HG02981 (cell line): ENCODE measurements around the gene ANO7.

Experiments used
- ATAC-seq: cut with Tn5 transposase; IDR thresholded peaks from one replicate; pipeline ENCODE4 v1.9.1; 2021; ENCODE audit warnings: mild to moderate bottlenecking, moderate library complexity; ENCODE audit not compliant: unreplicated experiment

The ANO7 gene

DNA sequence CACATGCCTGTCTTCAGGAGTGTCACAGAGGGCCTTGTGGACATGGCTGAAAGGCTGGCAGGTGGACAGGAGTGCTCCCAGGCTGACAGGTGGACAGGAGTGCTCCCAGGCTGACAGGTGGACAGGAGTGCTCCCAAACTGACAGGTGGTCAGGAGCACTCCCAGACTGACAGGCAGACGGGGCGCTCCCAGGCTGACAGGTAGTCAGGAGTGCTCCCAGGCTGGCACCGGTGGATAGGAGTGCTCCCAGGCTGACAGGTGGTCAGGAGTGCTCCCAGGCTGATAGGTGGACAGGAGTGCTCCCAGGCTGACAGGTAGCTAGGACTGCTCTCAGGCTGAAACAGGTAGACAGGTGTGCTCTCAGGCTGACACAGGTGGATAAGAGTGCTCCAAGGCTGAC, 16.6 kb downstream of the ANO7 start:
- no peak for ATAC-seq

DNA sequence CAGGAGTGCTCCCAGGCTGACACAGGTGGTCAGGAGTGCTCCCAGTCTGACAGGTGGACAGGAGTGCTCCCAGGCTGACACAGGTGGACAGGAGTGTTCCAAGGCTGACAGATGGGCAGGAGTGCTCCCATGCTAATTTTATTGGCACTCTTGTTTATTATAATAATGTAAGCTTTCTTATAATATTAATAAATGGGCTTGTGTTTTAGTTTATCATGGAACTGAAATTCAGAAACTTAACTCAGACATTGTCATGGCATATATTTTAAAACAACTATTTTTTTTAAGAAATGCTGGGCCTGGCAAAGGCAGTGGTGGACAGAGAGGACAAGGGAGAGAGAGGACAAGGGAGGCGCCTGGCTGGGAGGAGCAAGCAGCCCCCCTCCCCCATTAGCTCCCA, 18.7 kb downstream of the ANO7 start:
- ATAC-seq = no peak

GRCh38 chr2:241207641-241208040, 19.2 kb downstream of the ANO7 start:
- no peak for ATAC-seq

DNA sequence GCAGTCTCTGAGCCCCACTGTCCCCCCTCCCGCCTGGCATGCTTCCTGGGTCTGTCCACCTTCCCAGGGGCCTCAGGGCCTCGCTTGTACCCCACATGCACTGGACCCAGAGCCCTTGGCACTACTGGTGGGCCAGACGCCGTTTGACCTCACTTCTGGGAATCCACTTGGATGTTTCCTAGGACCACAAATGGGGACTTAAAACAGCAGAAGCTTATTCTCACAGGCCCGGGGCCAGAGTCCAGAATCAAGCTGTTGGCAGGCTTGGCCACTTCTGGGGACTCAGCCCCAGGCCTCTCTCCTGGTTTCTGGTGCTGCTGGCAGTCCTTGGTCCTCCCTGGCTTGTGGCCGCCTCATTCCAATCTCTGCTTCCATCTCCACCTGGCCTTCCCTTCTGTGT, 19.6 kb downstream of the ANO7 start:
- no peak for ATAC-seq

- ATAC-seq = no peak
Observed at GRCh38 chr2:241209271-241209670, 20.8 kb downstream of the ANO7 start.

GRCh38 chr2:241211276-241211675, 22.8 kb downstream of the ANO7 start:
- ATAC-seq = no peak

- no peak for ATAC-seq
Observed at GRCh38 chr2:241213041-241213440, 24.6 kb downstream of the ANO7 start.

DNA sequence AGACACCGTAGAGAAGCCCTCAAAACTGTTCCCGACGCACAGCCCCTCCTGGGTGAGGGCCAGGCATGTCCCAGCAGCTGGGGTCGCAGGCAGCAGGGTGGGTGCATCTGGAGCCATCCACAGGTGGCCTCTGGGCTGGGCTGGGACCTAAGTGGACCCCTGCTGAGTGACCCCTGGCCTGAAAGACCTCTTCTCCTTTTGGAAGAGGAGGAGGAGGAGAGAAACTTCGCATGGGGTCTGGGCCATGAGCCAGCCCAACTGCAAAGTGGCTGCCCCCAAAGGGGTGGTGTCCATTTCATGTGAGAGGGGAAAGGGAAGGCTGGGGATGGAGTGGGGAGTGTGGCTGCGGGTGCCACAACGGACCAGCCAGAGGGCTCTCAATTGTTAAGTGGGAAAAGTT, 25.1 kb downstream of the ANO7 start:
- ATAC-seq = no peak

DNA sequence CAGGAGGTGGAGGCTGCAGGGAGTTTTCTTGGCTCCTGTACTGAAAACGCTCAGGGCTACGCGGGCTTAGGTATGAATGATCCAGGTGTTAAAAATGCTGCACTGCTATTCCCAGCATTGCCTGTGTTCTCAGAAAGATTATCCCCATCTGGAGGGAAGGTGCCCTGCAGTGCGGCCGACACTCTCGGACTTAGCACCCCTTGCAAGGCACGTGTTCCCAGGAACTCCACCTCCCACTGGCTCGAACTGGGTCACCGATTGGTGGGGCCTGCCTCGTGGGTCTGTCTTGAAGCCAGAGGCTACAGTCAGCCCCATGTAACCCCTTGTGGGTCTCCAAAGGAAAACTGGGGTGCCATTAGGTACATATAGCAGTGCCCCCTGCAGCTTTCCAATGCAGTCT, 25.7 kb downstream of the ANO7 start:
- ATAC-seq = no peak

DNA sequence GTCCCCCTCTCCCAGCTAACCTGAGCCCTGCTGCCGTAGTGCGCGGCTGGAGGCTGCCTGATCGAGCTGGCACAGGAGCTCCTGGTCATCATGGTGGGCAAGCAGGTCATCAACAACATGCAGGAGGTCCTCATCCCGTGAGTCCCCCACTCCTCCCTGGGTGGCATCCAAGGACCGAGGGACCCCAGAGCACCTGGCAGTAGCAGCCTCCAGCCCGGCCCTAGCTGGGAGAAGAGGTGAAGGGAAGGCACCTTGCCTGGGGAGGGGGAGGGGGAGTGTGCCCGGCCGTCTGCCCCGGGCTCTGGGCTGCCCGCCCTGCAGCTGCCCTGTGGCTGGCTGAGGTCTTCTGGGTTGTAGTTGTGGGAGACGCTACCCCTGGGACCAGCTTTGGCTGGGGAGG, 26.3 kb downstream of the ANO7 start:
- ATAC-seq = no peak

DNA sequence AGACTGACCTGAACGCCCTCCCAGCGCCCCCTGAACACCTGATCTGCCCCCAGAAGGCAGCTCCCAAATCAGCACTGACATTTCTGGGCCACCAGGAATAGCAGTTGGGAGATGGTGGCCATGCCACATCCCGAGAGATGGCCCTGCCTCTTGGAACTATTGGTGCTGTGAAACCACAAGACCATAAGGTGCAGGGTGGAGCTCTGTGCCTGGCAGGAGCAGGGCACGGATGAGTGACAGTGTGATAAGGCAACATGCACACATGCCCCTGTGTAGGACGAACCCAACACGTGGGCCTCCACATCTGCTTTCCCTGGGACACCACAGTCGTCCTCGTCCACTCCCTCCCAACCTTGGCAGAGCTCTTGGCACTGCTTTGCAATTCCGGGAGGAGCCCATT, 26.9 kb downstream of the ANO7 start:
- ATAC-seq = no peak

GRCh38 chr2:241216211-241216761, 27.8 kb downstream of the ANO7 start:
- ATAC-seq = no peak

- ATAC-seq = peak; percentile 60
Observed at GRCh38 chr2:241217320-241218031, 29.0 kb downstream of the ANO7 start.

- ATAC-seq = no peak
Observed at GRCh38 chr2:241218131-241219029, 29.9 kb downstream of the ANO7 start.

GRCh38 chr2:241219030-241219382, 30.5 kb downstream of the ANO7 start:
- ATAC-seq = no peak

- no peak for ATAC-seq
Observed at GRCh38 chr2:241219856-241220356, 31.4 kb downstream of the ANO7 start.

- ATAC-seq = no peak
Observed at GRCh38 chr2:241223211-241224017, 34.9 kb downstream of the ANO7 start.

- no peak for ATAC-seq
Observed at GRCh38 chr2:241224018-241224850, 35.8 kb downstream of the ANO7 start.

DNA sequence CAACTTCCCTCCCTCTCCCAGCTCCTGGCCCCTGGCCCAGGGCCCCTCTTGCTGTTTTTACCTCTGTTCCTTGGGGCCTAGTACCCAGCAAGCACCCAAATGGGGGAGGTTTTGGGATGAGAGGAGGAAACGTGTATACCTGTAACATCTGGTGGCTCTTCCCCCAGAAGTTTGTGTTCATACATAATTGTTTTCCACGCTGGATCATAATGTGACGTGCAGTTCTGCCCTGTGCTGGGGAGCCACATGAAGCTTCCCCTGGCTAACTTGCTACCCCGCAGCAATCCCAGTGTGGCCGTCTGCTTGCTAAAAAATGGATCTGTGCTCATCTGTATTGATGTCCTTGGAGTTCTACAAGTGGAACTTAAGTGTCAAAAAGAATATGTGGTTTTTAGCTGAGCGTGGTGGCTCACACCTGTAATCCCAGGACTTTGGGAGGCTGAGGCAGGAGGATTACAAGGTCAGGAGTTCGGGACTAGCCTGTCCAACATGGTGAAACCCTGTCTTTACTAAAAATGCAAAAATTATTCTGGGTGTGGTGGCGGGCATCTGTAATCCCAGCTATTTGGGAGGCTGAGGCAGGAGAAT, 36.5 kb downstream of the ANO7 start:
- no peak for ATAC-seq

DNA sequence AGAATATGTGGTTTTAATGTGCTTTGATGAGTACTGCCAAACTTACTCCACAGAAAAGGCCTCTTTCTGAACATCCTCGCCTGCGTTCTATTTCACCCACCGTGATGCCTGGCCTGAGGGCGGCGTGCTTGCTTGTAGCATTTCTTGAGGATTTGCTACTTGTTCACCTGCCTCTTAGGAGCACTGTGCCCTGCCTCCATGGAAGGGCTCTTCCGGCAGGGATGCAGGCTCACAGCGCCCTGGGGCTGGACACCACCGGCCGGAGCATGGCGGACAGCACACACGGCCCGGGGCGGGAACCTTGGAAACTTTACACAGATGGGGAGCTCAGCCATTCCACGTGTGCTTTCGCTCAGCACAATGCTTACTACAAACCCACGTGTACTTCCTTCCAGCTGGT, 37.1 kb downstream of the ANO7 start:
- ATAC-seq = no peak
